Measurements from ENCODE around the gene GTF3C2. TPM values are rescaled to one million over a fixed set of nuclear protein-coding genes. Genes with fewer than 3 reads are reported as not detected.

GTF3C2 gene
- total RNA-seq, 2 experiments from 2014 or later, result 60.9 to 62.6 TPM

DNA sequence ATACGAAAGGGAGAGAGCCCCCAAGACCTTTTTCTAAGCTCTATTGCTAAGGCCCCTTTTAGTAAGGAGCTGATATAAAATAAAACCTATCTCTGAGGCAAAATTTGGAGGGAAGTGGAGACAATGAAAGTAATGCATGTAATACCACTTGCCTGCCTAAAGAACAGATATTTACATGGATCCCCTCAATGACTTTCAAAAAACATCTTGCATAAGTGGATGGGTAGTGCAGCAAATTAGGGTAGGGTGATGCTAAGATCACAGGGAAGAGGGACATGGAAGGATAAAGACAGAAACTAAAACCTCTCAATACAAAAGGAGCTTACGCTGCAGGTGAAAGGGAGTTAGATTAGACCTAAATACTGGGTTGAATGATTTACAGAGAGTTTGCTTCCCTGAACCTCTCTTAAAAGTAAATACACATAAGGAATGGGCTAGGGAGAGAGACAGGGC, 22.8 kb upstream of the GTF3C2 start:
- Mint-ChIP-seq H3K36me3 (ENCODE audit: low read depth) (peaks cover 82% of the 10 kb centered on the region), H3K27me3 (ENCODE audit: low read depth) (no peaks in the 10 kb centered on the region), H3K4me3 (peak overlapping the region; percentile 90), H3K27ac (peak overlapping the region; percentile 97), H3K4me1 (ENCODE audit: low read depth) (peaks cover 33% of the 10 kb centered on the region), H3K9me3 (ENCODE audit: insufficient read depth) (no peaks in the 10 kb centered on the region)
- POLR2A ChIA-PET, result interaction anchor here (0.9 to 3.6 kb wide), 8 partner anchors 9 to 56 kb away, joined by 3 to 57 read pairs (median 6); partner anchors contain the start of genes EIF2B4, MPV17, NRBP1 and PPM1G
- no peak for ATAC-seq
- no peak for DNase-seq
- CTCF ChIA-PET, result interaction anchor here (0.8 to 2.1 kb wide), 7 partner anchors 8 to 304 kb away, joined by 3 to 15 read pairs (median 9); partner anchors contain the start of genes EIF2B4, NRBP1 and SNX17

DNA sequence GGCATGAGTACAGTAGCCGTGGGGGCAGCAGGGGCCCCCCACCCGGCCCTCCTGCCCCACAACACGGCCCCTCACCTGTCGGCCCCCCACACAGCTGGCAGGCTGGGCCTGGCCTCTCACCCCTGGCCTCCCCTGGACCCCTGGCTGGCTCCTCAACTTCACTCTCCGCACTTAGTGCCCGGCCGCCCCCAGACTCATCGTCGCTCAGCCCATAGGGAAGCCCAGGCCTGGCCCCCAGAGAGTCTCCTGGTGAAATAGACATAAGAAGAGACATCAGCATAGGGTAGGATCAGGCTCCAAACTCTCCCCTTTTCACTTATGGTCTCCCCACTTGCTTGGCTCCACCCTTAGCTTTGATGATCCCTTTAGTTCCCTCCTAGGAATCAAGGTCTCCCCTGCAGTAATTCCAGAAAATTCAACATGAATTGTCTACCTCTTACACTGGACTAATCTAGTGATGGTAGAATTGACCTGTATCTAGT, 22.3 kb upstream of the GTF3C2 start:
- H3K4me1 Mint-ChIP-seq (ENCODE audit: low read depth), result peaks cover 33% of the 10 kb centered on the region
- CTCF ChIA-PET, result interaction anchor here (1.7 to 2.0 kb wide), 4 partner anchors 8 to 305 kb away, joined by 6 to 15 read pairs (median 10); partner anchors contain the start of genes EIF2B4 and SNX17
- peaks cover 81% of the 10 kb centered on the region for H3K36me3 Mint-ChIP-seq (ENCODE audit: low read depth)
- H3K27me3 Mint-ChIP-seq (ENCODE audit: low read depth), result no peaks in the 10 kb centered on the region
- ATAC-seq (no peak), DNase-seq (no peak)
- peak overlapping the region; percentile 97 for H3K27ac Mint-ChIP-seq
- no peaks in the 10 kb centered on the region for H3K9me3 Mint-ChIP-seq (ENCODE audit: insufficient read depth)
- POLR2A ChIA-PET, result interaction anchor here (0.7 to 3.6 kb wide), 4 partner anchors 8 to 44 kb away, joined by 3 to 57 read pairs (median 9); partner anchors contain the start of genes EIF2B4, PPM1G and SNX17
- peak overlapping the region; percentile 90 for H3K4me3 Mint-ChIP-seq

GRCh38 chr2:27378096-27378808, 21.7 kb upstream of the GTF3C2 start:
- DNase-seq, result no peak
- H3K36me3 Mint-ChIP-seq (ENCODE audit: low read depth), result peaks cover 80% of the 10 kb centered on the region
- POLR2A ChIA-PET, result interaction anchor here (0.7 to 1.8 kb wide), 3 partner anchors 24 to 43 kb away, joined by 3 to 15 read pairs (median 3); partner anchors contain the start of gene PPM1G

GRCh38 chr2:27377618-27378095, 21.1 kb upstream of the GTF3C2 start:
- CTCF ChIA-PET, result interaction anchor here (0.8 kb wide), 1 partner anchor 81 kb away, joined by 3 read pairs; no protein-coding TSS in a partner anchor
- H3K4me3 Mint-ChIP-seq, result no peak overlapping the region

More at GRCh38 chr2:27378096-27378808, 21.7 kb upstream of the GTF3C2 start:
- H3K4me1 Mint-ChIP-seq (ENCODE audit: low read depth), result peaks cover 39% of the 10 kb centered on the region
- no peaks in the 10 kb centered on the region for H3K27me3 Mint-ChIP-seq (ENCODE audit: low read depth)
- H3K4me3 Mint-ChIP-seq, result peak overlapping the region; percentile 25
- H3K27ac Mint-ChIP-seq, result no peak overlapping the region
- CTCF ChIA-PET, result interaction anchor here (0.8 to 1.8 kb wide), 2 partner anchors 81 to 305 kb away, joined by 3 to 15 read pairs; no protein-coding TSS in a partner anchor
- H3K9me3 Mint-ChIP-seq (ENCODE audit: insufficient read depth), result no peaks in the 10 kb centered on the region
- no peak for ATAC-seq

GRCh38 chr2:27376866-27377617, 20.5 kb upstream of the GTF3C2 start:
- no peak overlapping the region for H3K4me3 Mint-ChIP-seq
- H3K27ac Mint-ChIP-seq, result no peak overlapping the region
- no peaks in the 10 kb centered on the region for H3K9me3 Mint-ChIP-seq (ENCODE audit: insufficient read depth)
- H3K36me3 Mint-ChIP-seq (ENCODE audit: low read depth), result peaks cover 86% of the 10 kb centered on the region
- no peak for ATAC-seq
- peaks cover 50% of the 10 kb centered on the region for H3K4me1 Mint-ChIP-seq (ENCODE audit: low read depth)
- no peaks in the 10 kb centered on the region for H3K27me3 Mint-ChIP-seq (ENCODE audit: low read depth)
- DNase-seq, result no peak
- POLR2A ChIA-PET, result no interaction called here
- CTCF ChIA-PET, result no interaction called here

More at GRCh38 chr2:27377618-27378095, 21.1 kb upstream of the GTF3C2 start:
- Mint-ChIP-seq H3K4me1 (ENCODE audit: low read depth) (peaks cover 45% of the 10 kb centered on the region), H3K27ac (no peak overlapping the region), H3K36me3 (ENCODE audit: low read depth) (peaks cover 85% of the 10 kb centered on the region), H3K27me3 (ENCODE audit: low read depth) (no peaks in the 10 kb centered on the region), H3K9me3 (ENCODE audit: insufficient read depth) (no peaks in the 10 kb centered on the region)
- ATAC-seq (no peak), DNase-seq (no peak)
- POLR2A ChIA-PET, result no interaction called here

GRCh38 chr2:27376151-27376865, 19.7 kb upstream of the GTF3C2 start:
- DNase-seq (no peak), ATAC-seq (no peak)
- POLR2A ChIA-PET, result interaction anchor here (1.0 kb wide), 1 partner anchor 33 kb away, joined by 3 read pairs; the partner anchor contains the start of gene PPM1G
- Mint-ChIP-seq H3K36me3 (ENCODE audit: low read depth) (peaks cover 83% of the 10 kb centered on the region), H3K27ac (peak overlapping the region; percentile 61), H3K4me1 (ENCODE audit: low read depth) (peaks cover 50% of the 10 kb centered on the region), H3K4me3 (no peak overlapping the region), H3K9me3 (ENCODE audit: insufficient read depth) (no peaks in the 10 kb centered on the region), H3K27me3 (ENCODE audit: low read depth) (no peaks in the 10 kb centered on the region)
- CTCF ChIA-PET, result no interaction called here

DNA sequence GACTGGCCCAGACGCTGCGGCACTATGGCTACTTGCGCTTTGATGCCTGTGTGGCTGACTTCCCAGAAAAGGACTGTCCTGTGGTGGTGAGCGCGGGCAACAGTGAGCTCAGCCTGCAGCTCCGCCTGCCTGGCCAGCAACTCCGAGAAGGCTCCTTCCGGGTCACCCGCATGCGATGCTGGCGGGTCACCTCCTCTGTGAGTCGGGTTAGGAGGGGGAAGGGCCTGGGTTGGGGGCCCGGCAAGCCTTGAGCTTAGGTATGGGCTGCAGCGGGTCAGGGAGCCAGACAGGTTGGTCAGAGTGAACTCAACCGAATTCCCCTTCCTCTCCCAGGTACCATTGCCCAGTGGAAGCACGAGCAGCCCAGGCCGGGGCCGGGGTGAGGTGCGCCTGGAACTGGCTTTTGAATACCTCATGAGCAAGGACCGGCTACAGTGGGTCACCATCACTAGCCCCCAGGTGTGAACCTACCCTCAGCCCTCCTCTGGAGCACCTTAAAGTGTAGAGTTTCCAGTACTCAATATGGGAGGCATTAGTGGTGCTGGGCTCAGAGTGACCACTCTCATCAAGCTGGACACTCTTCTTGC, 19.0 kb upstream of the GTF3C2 start:
- ATAC-seq, result no peak
- Mint-ChIP-seq H3K9me3 (ENCODE audit: insufficient read depth) (no peaks in the 10 kb centered on the region), H3K4me3 (no peak overlapping the region), H3K36me3 (ENCODE audit: low read depth) (peaks cover 80% of the 10 kb centered on the region), H3K27ac (peak overlapping the region; percentile 61), H3K4me1 (ENCODE audit: low read depth) (peaks cover 45% of the 10 kb centered on the region), H3K27me3 (ENCODE audit: low read depth) (no peaks in the 10 kb centered on the region)
- POLR2A ChIA-PET, result interaction anchor here (1.0 kb wide), 1 partner anchor 34 kb away, joined by 3 read pairs; the partner anchor contains the start of gene PPM1G
- DNase-seq, result no peak
- CTCF ChIA-PET, result no interaction called here

GRCh38 chr2:27373567-27373966, 17.0 kb upstream of the GTF3C2 start:
- ChIA-PET CTCF (no interaction called here), POLR2A (no interaction called here)
- H3K27me3 Mint-ChIP-seq (ENCODE audit: low read depth), result no peaks in the 10 kb centered on the region

GRCh38 chr2:27372937-27373336, 16.4 kb upstream of the GTF3C2 start:
- peaks cover 74% of the 10 kb centered on the region for H3K36me3 Mint-ChIP-seq (ENCODE audit: low read depth)
- CTCF ChIA-PET, result interaction anchor here (2.2 kb wide), 1 partner anchor 70 kb away, joined by 9 read pairs; no protein-coding TSS in a partner anchor

More at GRCh38 chr2:27373567-27373966, 17.0 kb upstream of the GTF3C2 start:
- Mint-ChIP-seq H3K9me3 (ENCODE audit: insufficient read depth) (no peaks in the 10 kb centered on the region), H3K4me1 (ENCODE audit: low read depth) (peaks cover 41% of the 10 kb centered on the region), H3K4me3 (no peak overlapping the region), H3K27ac (peak overlapping the region; percentile 78), H3K36me3 (ENCODE audit: low read depth) (peaks cover 73% of the 10 kb centered on the region)
- ATAC-seq, result no peak
- no peak for DNase-seq

GRCh38 chr2:27370816-27371620, 14.5 kb upstream of the GTF3C2 start:
- CTCF ChIA-PET, result interaction anchor here (1.0 to 3.2 kb wide), 8 partner anchors 9 to 313 kb away, joined by 3 to 13 read pairs (median 8); partner anchors contain the start of genes GTF3C2, MPV17 and ZNF513
- no peaks in the 10 kb centered on the region for H3K27me3 Mint-ChIP-seq (ENCODE audit: low read depth)
- ATAC-seq (no peak), DNase-seq (peak; percentile 47)
- POLR2A ChIA-PET, result interaction anchor here (0.8 to 3.7 kb wide), 9 partner anchors 8 to 286 kb away, joined by 3 to 57 read pairs (median 5); partner anchors contain the start of genes ATRAID, GTF3C2, MPV17 and NRBP1
- peak overlapping the region; percentile 93 for H3K27ac Mint-ChIP-seq
- peaks cover 70% of the 10 kb centered on the region for H3K36me3 Mint-ChIP-seq (ENCODE audit: low read depth)
- H3K9me3 Mint-ChIP-seq (ENCODE audit: insufficient read depth), result no peaks in the 10 kb centered on the region
- peaks cover 49% of the 10 kb centered on the region for H3K4me1 Mint-ChIP-seq (ENCODE audit: low read depth)
- peak overlapping the region; percentile 98 for H3K4me3 Mint-ChIP-seq

More at GRCh38 chr2:27372937-27373336, 16.4 kb upstream of the GTF3C2 start:
- POLR2A ChIA-PET, result interaction anchor here (2.0 kb wide), 1 partner anchor 57 kb away, joined by 7 read pairs; no protein-coding TSS in a partner anchor
- Mint-ChIP-seq H3K4me1 (ENCODE audit: low read depth) (peaks cover 45% of the 10 kb centered on the region), H3K9me3 (ENCODE audit: insufficient read depth) (no peaks in the 10 kb centered on the region), H3K4me3 (peak overlapping the region; percentile 98), H3K27ac (peak overlapping the region; percentile 78), H3K27me3 (ENCODE audit: low read depth) (no peaks in the 10 kb centered on the region)
- no peak for ATAC-seq
- DNase-seq, result peak; percentile 64
